Activated CD4-positive, alpha-beta memory T cell treated with anti-CD3 and anti-CD28 coated beads, Interleukin-2, amount 10 ng/mL, durations not matched to agents 7 days and 5 days (primary cell): ENCODE measurements around the gene BHLHA15. TPM values are rescaled to one million over a fixed set of nuclear protein-coding genes. Genes with fewer than 3 reads are reported as not detected.

Source experiments
- CTCF ChIA-PET: fragments of 350-600 bp; sonication (Branson Sonifier 250); formaldehyde crosslinking; loops from one replicate; lab custom pipeline; 2021; ENCODE audit warnings: antibody characterized with exemption, inconsistent platforms; lab: Charles Lee
- POLR2A ChIA-PET: fragments of 350-600 bp; sonication (Branson Sonifier 250); formaldehyde crosslinking; loops from one replicate; lab custom pipeline; 2021; ENCODE audit warnings: antibody characterized with exemption; lab: Charles Lee
- DNase-seq: peaks from one replicate; pipeline ENCODE4 v3.0.0-alpha.2; 2020
- H3K27ac Mint-ChIP-seq: one replicate; pipeline ENCODE4 v1.8.0; 2021; ENCODE audit warnings: mild to moderate bottlenecking, mixed read lengths
- H3K27me3 Mint-ChIP-seq: one replicate; pipeline ENCODE4 v1.8.0; 2021; ENCODE audit warnings: mixed read lengths
- H3K36me3 Mint-ChIP-seq: one replicate; pipeline ENCODE4 v1.8.0; 2021; ENCODE audit warnings: low read depth, mixed read lengths
- H3K4me1 Mint-ChIP-seq: one replicate; pipeline ENCODE4 v1.8.0; 2021; ENCODE audit warnings: mixed read lengths
- H3K4me3 Mint-ChIP-seq: one replicate; pipeline ENCODE4 v1.8.0; 2021; ENCODE audit warnings: mild to moderate bottlenecking, mixed read lengths
- H3K9me3 Mint-ChIP-seq: one replicate; pipeline ENCODE4 v1.8.0; 2021; ENCODE audit warnings: mixed read lengths
- total RNA-seq, 2 experiments: library from RNA; stranded (reverse); gene quantifications; one replicate each; pipeline ENCODE4 v1.2.3, GENCODE V29; 2021

The BHLHA15 gene
- total RNA-seq = under 1 TPM; 0.43 TPM

GRCh38 chr7:98211221-98211675 lies at the start of gene BHLHA15:
Gene BHLHA15, plus strand, starts transcription at chr7:98211439. Its CDS starts 871 bp downstream, at chr7:98212310.
- Mint-ChIP-seq H3K4me1 (peaks cover 5% of the 10 kb centered on the region), H3K27ac (no peak within 1 kb of the TSS), H3K9me3 (no peaks in the 10 kb centered on the region), H3K36me3 (peaks cover 1% of the 10 kb centered on the region), H3K4me3 (peak within 1 kb of the TSS; percentile 43), H3K27me3 (no peaks in the 10 kb centered on the region)
- CTCF ChIA-PET = no interaction called here
- POLR2A ChIA-PET = no interaction called here
- peak; percentile 33 for DNase-seq

DNA sequence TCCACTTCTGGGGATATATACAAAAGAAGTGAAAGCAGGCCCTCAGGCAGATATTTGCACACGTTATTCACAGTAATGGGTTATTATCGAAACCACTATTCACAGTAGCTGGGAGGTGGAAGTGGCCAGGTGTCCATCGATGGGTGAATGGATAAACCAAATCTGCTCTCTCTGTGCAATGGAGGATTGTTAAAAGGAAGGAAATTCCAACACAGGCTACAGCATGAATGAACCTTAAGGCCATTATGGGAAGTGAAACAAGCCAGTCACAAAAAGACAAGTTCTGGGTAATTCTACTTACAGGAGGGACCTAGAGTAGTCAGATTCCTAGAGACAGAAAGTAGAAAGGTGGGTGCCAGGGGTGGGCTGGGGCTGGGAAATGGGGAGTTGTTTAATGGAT lies 48.5 kb upstream of the BHLHA15 start:
- DNase-seq = no peak
- Mint-ChIP-seq H3K4me1 (peaks cover 3% of the 10 kb centered on the region), H3K9me3 (no peaks in the 10 kb centered on the region), H3K4me3 (no peak overlapping the region), H3K36me3 (peaks cover 6% of the 10 kb centered on the region), H3K27me3 (no peaks in the 10 kb centered on the region), H3K27ac (no peak overlapping the region)
- POLR2A ChIA-PET = no interaction called here
- CTCF ChIA-PET = interaction anchor here (1.8 to 13.8 kb wide), 2 partner anchors 56 to 141 kb away, joined by 6 to 215 read pairs; partner anchors contain the start of gene LMTK2

- Mint-ChIP-seq H3K27ac (no peak overlapping the region), H3K36me3 (peaks cover 4% of the 10 kb centered on the region), H3K4me1 (peaks cover 3% of the 10 kb centered on the region), H3K27me3 (no peaks in the 10 kb centered on the region), H3K9me3 (no peaks in the 10 kb centered on the region), H3K4me3 (no peak overlapping the region)
- POLR2A ChIA-PET = no interaction called here
- DNase-seq = no peak
- CTCF ChIA-PET = interaction anchor here (13.8 kb wide), 1 partner anchor 142 kb away, joined by 215 read pairs; no protein-coding TSS in a partner anchor
Observed at GRCh38 chr7:98163269-98163668, 48.0 kb upstream of the BHLHA15 start.

- ChIA-PET POLR2A (no interaction called here), CTCF (interaction anchor here (0.6 to 13.8 kb wide), 5 partner anchors 8 to 142 kb away, joined by 3 to 215 read pairs (median 3); no protein-coding TSS in a partner anchor)
- Mint-ChIP-seq H3K9me3 (no peaks in the 10 kb centered on the region), H3K36me3 (peaks cover 4% of the 10 kb centered on the region), H3K27me3 (no peaks in the 10 kb centered on the region), H3K4me3 (no peak overlapping the region), H3K4me1 (peaks cover 7% of the 10 kb centered on the region), H3K27ac (no peak overlapping the region)
- no peak for DNase-seq
Observed at GRCh38 chr7:98163704-98164494, 47.3 kb upstream of the BHLHA15 start.

GRCh38 chr7:98165827-98166667 lies 45.2 kb upstream of the BHLHA15 start:
- no peaks in the 10 kb centered on the region for H3K36me3 Mint-ChIP-seq
- peak; percentile 50 for DNase-seq
- no peaks in the 10 kb centered on the region for H3K9me3 Mint-ChIP-seq
- H3K27ac Mint-ChIP-seq = no peak overlapping the region
- CTCF ChIA-PET = interaction anchor here (0.8 to 13.8 kb wide), 9 partner anchors 9 to 151 kb away, joined by 3 to 215 read pairs (median 4); partner anchors contain the start of gene LMTK2
- no peaks in the 10 kb centered on the region for H3K27me3 Mint-ChIP-seq
- peaks cover 10% of the 10 kb centered on the region for H3K4me1 Mint-ChIP-seq
- no peak overlapping the region for H3K4me3 Mint-ChIP-seq
- POLR2A ChIA-PET = interaction anchor here (1.2 to 3.5 kb wide), 2 partner anchors 58 to 60 kb away, joined by 3 to 14 read pairs; no protein-coding TSS in a partner anchor

DNA sequence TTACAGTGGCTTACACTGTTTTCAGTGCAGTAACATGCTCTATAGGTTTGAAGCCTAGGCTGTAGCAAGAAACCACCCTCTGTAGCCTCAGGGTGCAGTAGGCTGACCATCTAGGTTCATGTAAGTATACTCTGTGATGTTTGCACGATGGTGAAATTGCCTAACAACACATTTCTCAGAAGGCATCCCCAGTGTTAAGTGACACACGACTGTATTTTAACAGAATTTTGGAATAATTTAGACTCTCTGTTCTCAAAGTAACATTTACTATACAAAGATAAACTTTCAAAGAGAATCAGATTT lies 44.6 kb upstream of the BHLHA15 start:
- Mint-ChIP-seq H3K4me3 (no peak overlapping the region), H3K27ac (no peak overlapping the region), H3K4me1 (peaks cover 10% of the 10 kb centered on the region), H3K27me3 (no peaks in the 10 kb centered on the region), H3K36me3 (no peaks in the 10 kb centered on the region), H3K9me3 (no peaks in the 10 kb centered on the region)
- POLR2A ChIA-PET = interaction anchor here (3.5 kb wide), 1 partner anchor 61 kb away, joined by 14 read pairs; no protein-coding TSS in a partner anchor
- CTCF ChIA-PET = interaction anchor here (0.8 to 13.8 kb wide), 8 partner anchors 9 to 151 kb away, joined by 3 to 215 read pairs (median 5); partner anchors contain the start of gene LMTK2
- DNase-seq = no peak

GRCh38 chr7:98167653-98168052 lies 43.6 kb upstream of the BHLHA15 start:
- no peak overlapping the region for H3K27ac Mint-ChIP-seq
- peaks cover 3% of the 10 kb centered on the region for H3K36me3 Mint-ChIP-seq
- POLR2A ChIA-PET = interaction anchor here (0.7 to 3.5 kb wide), 4 partner anchors 56 to 146 kb away, joined by 4 to 14 read pairs (median 8); no protein-coding TSS in a partner anchor
- CTCF ChIA-PET = interaction anchor here (0.8 to 13.8 kb wide), 16 partner anchors 12 to 185 kb away, joined by 3 to 215 read pairs (median 4); partner anchors contain the start of gene LMTK2
- peaks cover 10% of the 10 kb centered on the region for H3K4me1 Mint-ChIP-seq
- no peaks in the 10 kb centered on the region for H3K27me3 Mint-ChIP-seq
- no peaks in the 10 kb centered on the region for H3K9me3 Mint-ChIP-seq
- no peak for DNase-seq
- H3K4me3 Mint-ChIP-seq = no peak overlapping the region

DNA sequence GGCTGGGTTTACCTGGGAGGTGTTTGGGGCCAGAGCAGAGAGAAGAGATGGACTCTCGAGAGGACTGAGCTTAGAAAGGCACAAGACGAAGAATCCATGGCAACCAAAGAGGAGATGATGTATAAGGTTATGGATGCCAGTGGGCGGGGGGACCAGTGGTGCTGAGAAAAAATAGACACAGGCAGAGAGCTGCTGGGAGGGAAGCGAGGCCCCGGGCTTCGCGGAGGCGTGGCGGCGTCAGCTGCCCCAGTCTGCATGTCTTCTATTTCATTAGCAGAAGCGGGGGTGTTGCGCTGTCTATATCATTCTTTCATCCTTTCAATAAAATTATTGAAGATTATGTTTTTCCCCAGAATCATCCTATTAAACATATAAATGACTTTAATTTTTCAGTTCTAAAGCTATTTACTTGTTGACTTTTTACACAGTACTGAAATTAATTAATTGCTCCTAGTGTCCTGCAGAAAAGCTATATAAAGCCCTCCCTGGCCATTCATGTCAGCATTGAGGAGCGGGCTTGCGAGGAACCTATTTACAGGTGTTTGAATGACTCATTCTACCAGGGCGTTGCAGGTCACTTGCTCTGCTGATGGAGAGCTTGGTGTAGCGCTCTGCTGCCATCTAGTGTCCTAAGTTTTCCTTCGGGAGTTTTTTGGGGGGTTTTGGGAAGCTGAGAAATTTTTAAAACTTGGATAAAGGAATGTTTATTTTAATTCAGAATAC lies 42.9 kb upstream of the BHLHA15 start:
- Mint-ChIP-seq H3K4me3 (no peak overlapping the region), H3K27me3 (no peaks in the 10 kb centered on the region), H3K9me3 (no peaks in the 10 kb centered on the region), H3K36me3 (peaks cover 3% of the 10 kb centered on the region), H3K4me1 (peaks cover 10% of the 10 kb centered on the region), H3K27ac (no peak overlapping the region)
- peak; percentile 65 for DNase-seq
- ChIA-PET POLR2A (interaction anchor here (0.7 to 3.5 kb wide), 5 partner anchors 56 to 147 kb away, joined by 3 to 14 read pairs (median 6); no protein-coding TSS in a partner anchor), CTCF (interaction anchor here (0.6 to 13.8 kb wide), 38 partner anchors 8 to 324 kb away, joined by 3 to 215 read pairs (median 4); partner anchors contain the start of gene LMTK2)

GRCh38 chr7:98168904-98169621 lies 42.2 kb upstream of the BHLHA15 start:
- POLR2A ChIA-PET = interaction anchor here (1.4 to 3.5 kb wide), 4 partner anchors 61 to 147 kb away, joined by 3 to 14 read pairs (median 8); no protein-coding TSS in a partner anchor
- H3K36me3 Mint-ChIP-seq = peaks cover 3% of the 10 kb centered on the region
- no peaks in the 10 kb centered on the region for H3K9me3 Mint-ChIP-seq
- no peak overlapping the region for H3K4me3 Mint-ChIP-seq
- H3K4me1 Mint-ChIP-seq = peaks cover 10% of the 10 kb centered on the region
- H3K27ac Mint-ChIP-seq = no peak overlapping the region
- no peaks in the 10 kb centered on the region for H3K27me3 Mint-ChIP-seq
- DNase-seq = no peak
- CTCF ChIA-PET = interaction anchor here (0.8 to 13.8 kb wide), 35 partner anchors 7 to 198 kb away, joined by 3 to 215 read pairs (median 4); partner anchors contain the start of gene LMTK2

GRCh38 chr7:98170966-98171365 lies 40.3 kb upstream of the BHLHA15 start:
- Mint-ChIP-seq H3K27me3 (no peaks in the 10 kb centered on the region), H3K9me3 (no peaks in the 10 kb centered on the region)
- CTCF ChIA-PET = interaction anchor here (1.4 to 13.8 kb wide), 3 partner anchors 39 to 149 kb away, joined by 4 to 215 read pairs (median 67); partner anchors contain the start of gene LMTK2

GRCh38 chr7:98171449-98171848 lies 39.8 kb upstream of the BHLHA15 start:
- H3K36me3 Mint-ChIP-seq = peaks cover 7% of the 10 kb centered on the region
- POLR2A ChIA-PET = no interaction called here
- no peak overlapping the region for H3K4me3 Mint-ChIP-seq
- no peak overlapping the region for H3K27ac Mint-ChIP-seq
- no peak for DNase-seq
- CTCF ChIA-PET = interaction anchor here (1.4 to 13.8 kb wide), 3 partner anchors 39 to 150 kb away, joined by 4 to 215 read pairs (median 67); partner anchors contain the start of gene LMTK2
- H3K4me1 Mint-ChIP-seq = peaks cover 10% of the 10 kb centered on the region
- no peaks in the 10 kb centered on the region for H3K27me3 Mint-ChIP-seq
- no peaks in the 10 kb centered on the region for H3K9me3 Mint-ChIP-seq

More at GRCh38 chr7:98170966-98171365, 40.3 kb upstream of the BHLHA15 start:
- no peak for DNase-seq
- POLR2A ChIA-PET = no interaction called here
- Mint-ChIP-seq H3K4me3 (no peak overlapping the region), H3K36me3 (peaks cover 7% of the 10 kb centered on the region), H3K4me1 (peaks cover 10% of the 10 kb centered on the region), H3K27ac (no peak overlapping the region)
